HG02759 (cell line): ENCODE data around the gene TMEM256.

Source experiments
- ATAC-seq: cut with Tn5 transposase; IDR thresholded peaks from one replicate; pipeline ENCODE4 v1.9.1; 2021; ENCODE audit warnings: mild to moderate bottlenecking, moderate library complexity; ENCODE audit not compliant: unreplicated experiment

Gene TMEM256

GRCh38 chr17:7408863-7409262, 5.0 kb upstream of the TMEM256 start:
- no peak for ATAC-seq

GRCh38 chr17:7408252-7408727, 4.4 kb upstream of the TMEM256 start:
- no peak for ATAC-seq

GRCh38 chr17:7407485-7408251, 3.8 kb upstream of the TMEM256 start, which contains the start of gene NLGN2:
TSS of gene NLGN2 (plus strand) at chr17:7407845. CDS start at chr17:7408256, 411 bp downstream.
- ATAC-seq = no peak

GRCh38 chr17:7407082-7407481, 3.2 kb upstream of the TMEM256 start:
- ATAC-seq = no peak

GRCh38 chr17:7406235-7406825, 2.4 kb upstream of the TMEM256 start:
- ATAC-seq = no peak

GRCh38 chr17:7405350-7406234, 1.7 kb upstream of the TMEM256 start:
- no peak for ATAC-seq

- ATAC-seq = peak; percentile 9
These were observed 946 bp upstream of the TMEM256 start for GRCh38 chr17:7404737-7405349.

- ATAC-seq = no peak
These were observed 245 bp downstream of the TMEM256 start for GRCh38 chr17:7403727-7403976.

- ATAC-seq = no peak
These were observed 712 bp downstream of the TMEM256 start for GRCh38 chr17:7403043-7403726.

- ATAC-seq = no peak
These were observed 5.3 kb downstream of the TMEM256 start for GRCh38 chr17:7398612-7399011.

- no peak for ATAC-seq
These were observed 7.8 kb downstream of the TMEM256 start for GRCh38 chr17:7396147-7396546.

GRCh38 chr17:7394452-7395191, 9.3 kb downstream of the TMEM256 start, which contains the start of gene PLSCR3:
TSS of gene PLSCR3 (minus strand) at chr17:7394525. CDS start at chr17:7394110, 415 bp downstream.
- peak; percentile 82 for ATAC-seq

GRCh38 chr17:7393613-7394451, 10.1 kb downstream of the TMEM256 start:
- peak; percentile 49 for ATAC-seq

GRCh38 chr17:7392696-7393612, 10.9 kb downstream of the TMEM256 start:
- ATAC-seq = no peak

GRCh38 chr17:7391307-7391706, 12.6 kb downstream of the TMEM256 start:
- no peak for ATAC-seq

GRCh38 chr17:7389924-7390910, 13.7 kb downstream of the TMEM256 start:
- ATAC-seq = no peak

GRCh38 chr17:7388856-7389255, 15.0 kb downstream of the TMEM256 start:
- no peak for ATAC-seq
